SK-N-SH treated with all-trans-retinoic acid at 6 μM for 48 hours (cell line): Measurements from ENCODE around the gene NXPH1.

Experiments used
- ATAC-seq: fragments of 200-7000 bp; cut with Tn5 transposase; 3 replicates; pipeline ENCODE4 v1.9.1; 2020; ENCODE audit warnings: mild to moderate bottlenecking, moderate library complexity
- ARNTL ChIP-seq: fragments of 450-650 bp; formaldehyde crosslinking; IDR thresholded peaks from 2 replicates; pipeline ENCODE4 v1.5.0; 2020; ENCODE audit warnings: low read depth, mild to moderate bottlenecking, moderate library complexity, borderline replicate concordance
- BACH2 ChIP-seq: fragments of 250-450 bp; sonication (Bioruptor Pico); IDR thresholded peaks from 2 replicates; pipeline ENCODE4 v1.9.0; 2021; ENCODE audit warnings: mild to moderate bottlenecking, borderline replicate concordance
- CSDC2 ChIP-seq: fragments of 250-450 bp; sonication (Bioruptor Pico); IDR thresholded peaks from 2 replicates; pipeline ENCODE4 v1.5.0; 2020; ENCODE audit warnings: mild to moderate bottlenecking, moderate library complexity
- ESRRG ChIP-seq: fragments of 250-450 bp; sonication (Bioruptor Pico); IDR thresholded peaks from 2 replicates; pipeline ENCODE4 v1.6.1; 2021; ENCODE audit warnings: mild to moderate bottlenecking
- GLIS3 ChIP-seq: fragments of 250-450 bp; sonication (Bioruptor Pico); IDR thresholded peaks from 2 replicates; pipeline ENCODE4 v1.5.0; 2020; ENCODE audit warnings: mild to moderate bottlenecking, moderate library complexity
- ISL1 ChIP-seq: fragments of 250-450 bp; sonication (Bioruptor Pico); IDR thresholded peaks from 2 replicates; pipeline ENCODE4 v2.1.2; 2022; ENCODE audit warnings: mild to moderate bottlenecking, moderate library complexity
- OSR1 ChIP-seq: fragments of 250-450 bp; sonication (Bioruptor Pico); IDR thresholded peaks from 2 replicates; pipeline ENCODE4 v1.8.0; 2022; ENCODE audit warnings: moderate library complexity, mild to moderate bottlenecking, inconsistent platforms
- RARB ChIP-seq: fragments of 250-450 bp; sonication (Bioruptor Pico); IDR thresholded peaks from 2 replicates; pipeline ENCODE4 v1.8.0; 2021; ENCODE audit warnings: mild to moderate bottlenecking, moderate library complexity
- SNAI2 ChIP-seq: fragments of 250-450 bp; sonication (Bioruptor Pico); IDR thresholded peaks from 2 replicates; pipeline ENCODE4 v1.5.0; 2020; ENCODE audit warnings: mild to moderate bottlenecking, moderate library complexity
- TCF4 ChIP-seq: fragments of 250-450 bp; sonication (Bioruptor Pico); IDR thresholded peaks from 2 replicates; pipeline ENCODE4 v1.8.0; 2021; ENCODE audit warnings: mild to moderate bottlenecking, moderate library complexity, borderline replicate concordance
- TOX ChIP-seq: fragments of 250-450 bp; sonication (Bioruptor Pico); IDR thresholded peaks from 2 replicates; pipeline ENCODE4 v1.8.0; 2021; ENCODE audit warnings: mild to moderate bottlenecking, moderate library complexity, borderline replicate concordance
- ZC3H10 ChIP-seq: fragments of 250-450 bp; sonication (Bioruptor Pico); IDR thresholded peaks from 2 replicates; pipeline ENCODE4 v1.5.1; 2021; ENCODE audit warnings: mild to moderate bottlenecking, moderate library complexity
- ZFP3 ChIP-seq: fragments of 250-450 bp; sonication (Bioruptor Pico); IDR thresholded peaks from 2 replicates; pipeline ENCODE4 v1.5.0; 2020; ENCODE audit warnings: mild to moderate bottlenecking, moderate library complexity
- ZFP30 ChIP-seq: fragments of 450-650 bp; formaldehyde crosslinking; IDR thresholded peaks from 2 replicates; pipeline ENCODE4 v1.5.0; 2022; ENCODE audit warnings: mild to moderate bottlenecking, moderate library complexity
- ZNF565 ChIP-seq: fragments of 450-650 bp; formaldehyde crosslinking; conservative IDR thresholded peaks from 2 replicates; pipeline ENCODE4 v1.5.0; 2020; ENCODE audit warnings: low read depth, mild to moderate bottlenecking, moderate library complexity
- ZNF70 ChIP-seq: fragments of 450-650 bp; formaldehyde crosslinking; IDR thresholded peaks from 2 replicates; pipeline ENCODE4 v1.5.0; 2020; ENCODE audit warnings: mild to moderate bottlenecking, moderate library complexity
- ZNF8 ChIP-seq: fragments of 450-650 bp; formaldehyde crosslinking; IDR thresholded peaks from 2 replicates; pipeline ENCODE4 v1.5.0; 2020; ENCODE audit warnings: mild to moderate bottlenecking, moderate library complexity
- TF ChIP-seq, protein P1 (sequence below): fragments of 250-450 bp; sonication (Bioruptor Pico); IDR thresholded peaks from 2 replicates; pipeline ENCODE4 v1.5.1; 2020; ENCODE audit warnings: low read depth, mild to moderate bottlenecking, moderate library complexity
- TF ChIP-seq, protein P2 (sequence below): fragments of 250-450 bp; sonication (Bioruptor Pico); IDR thresholded peaks from 2 replicates; pipeline ENCODE4 v1.5.1; 2021; ENCODE audit warnings: mild to moderate bottlenecking, moderate library complexity
- TF ChIP-seq, protein P3 (sequence below): fragments of 250-450 bp; sonication (Bioruptor Pico); IDR thresholded peaks from 2 replicates; pipeline ENCODE4 v1.8.0; 2021; ENCODE audit warnings: low read depth, mild to moderate bottlenecking, moderate library complexity, borderline replicate concordance
- TF ChIP-seq, protein P4 (sequence below): fragments of 250-450 bp; sonication (Bioruptor Pico); IDR thresholded peaks from 2 replicates; pipeline ENCODE4 v1.5.0; 2020; ENCODE audit warnings: mild to moderate bottlenecking, moderate library complexity
- TF ChIP-seq, protein P5 (sequence below): fragments of 250-450 bp; sonication (Bioruptor Pico); IDR thresholded peaks from 2 replicates; pipeline ENCODE4 v1.8.0; 2020; ENCODE audit warnings: mild to moderate bottlenecking, moderate library complexity, borderline replicate concordance

Gene NXPH1

DNA sequence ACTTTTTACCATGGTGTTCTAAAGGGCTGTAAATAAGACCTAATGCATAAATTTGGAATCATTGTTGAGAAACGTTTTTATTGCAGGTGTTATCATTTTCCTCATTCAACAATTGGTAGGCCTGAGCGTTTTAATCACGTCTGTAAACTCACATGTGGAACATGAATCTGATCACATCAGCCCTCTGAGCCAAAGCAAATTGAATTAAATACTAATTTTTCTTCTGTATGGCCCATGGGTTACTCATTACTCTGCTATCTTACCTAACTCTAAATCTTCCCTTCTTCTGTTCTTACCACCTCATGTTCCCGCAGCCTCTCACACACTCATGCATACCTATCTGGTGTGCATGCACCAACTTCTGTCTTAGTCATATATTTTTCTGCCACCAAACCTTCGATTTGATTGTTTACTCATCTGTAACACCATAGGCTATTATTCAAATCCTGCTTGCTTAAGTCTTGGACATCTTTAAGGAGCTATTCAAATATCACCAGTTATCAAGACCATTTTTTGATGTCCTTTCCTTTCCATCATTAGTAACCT is 82.3 kb downstream of the NXPH1 start:
- ATAC-seq = no peak
- TF ChIP-seq, protein P1, sequence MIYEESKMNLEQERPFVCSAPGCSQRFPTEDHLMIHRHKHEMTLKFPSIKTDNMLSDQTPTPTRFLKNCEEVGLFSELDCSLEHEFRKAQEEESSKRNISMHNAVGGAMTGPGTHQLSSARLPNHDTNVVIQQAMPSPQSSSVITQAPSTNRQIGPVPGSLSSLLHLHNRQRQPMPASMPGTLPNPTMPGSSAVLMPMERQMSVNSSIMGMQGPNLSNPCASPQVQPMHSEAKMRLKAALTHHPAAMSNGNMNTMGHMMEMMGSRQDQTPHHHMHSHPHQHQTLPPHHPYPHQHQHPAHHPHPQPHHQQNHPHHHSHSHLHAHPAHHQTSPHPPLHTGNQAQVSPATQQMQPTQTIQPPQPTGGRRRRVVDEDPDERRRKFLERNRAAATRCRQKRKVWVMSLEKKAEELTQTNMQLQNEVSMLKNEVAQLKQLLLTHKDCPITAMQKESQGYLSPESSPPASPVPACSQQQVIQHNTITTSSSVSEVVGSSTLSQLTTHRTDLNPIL = no peak
- TF ChIP-seq, protein P2, sequence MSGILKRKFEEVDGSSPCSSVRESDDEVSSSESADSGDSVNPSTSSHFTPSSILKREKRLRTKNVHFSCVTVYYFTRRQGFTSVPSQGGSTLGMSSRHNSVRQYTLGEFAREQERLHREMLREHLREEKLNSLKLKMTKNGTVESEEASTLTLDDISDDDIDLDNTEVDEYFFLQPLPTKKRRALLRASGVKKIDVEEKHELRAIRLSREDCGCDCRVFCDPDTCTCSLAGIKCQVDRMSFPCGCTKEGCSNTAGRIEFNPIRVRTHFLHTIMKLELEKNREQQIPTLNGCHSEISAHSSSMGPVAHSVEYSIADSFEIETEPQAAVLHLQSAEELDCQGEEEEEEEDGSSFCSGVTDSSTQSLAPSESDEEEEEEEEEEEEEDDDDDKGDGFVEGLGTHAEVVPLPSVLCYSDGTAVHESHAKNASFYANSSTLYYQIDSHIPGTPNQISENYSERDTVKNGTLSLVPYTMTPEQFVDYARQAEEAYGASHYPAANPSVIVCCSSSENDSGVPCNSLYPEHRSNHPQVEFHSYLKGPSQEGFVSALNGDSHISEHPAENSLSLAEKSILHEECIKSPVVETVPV (CRISPR knock-in tag) = no peak
- TF ChIP-seq RARB (CRISPR knock-in tag) = no peak
- TF ChIP-seq ZFP3 (CRISPR knock-in tag) = no peak
- no peak for TF ChIP-seq TCF4
- TF ChIP-seq SNAI2 = no peak
- TF ChIP-seq ZC3H10 (CRISPR knock-in tag) = no peak
- no peak for TF ChIP-seq OSR1 (CRISPR knock-in tag)
- TF ChIP-seq TOX = no peak
- TF ChIP-seq ZNF565 (CRISPR knock-in tag) = no peak
- TF ChIP-seq ARNTL = no peak

DNA sequence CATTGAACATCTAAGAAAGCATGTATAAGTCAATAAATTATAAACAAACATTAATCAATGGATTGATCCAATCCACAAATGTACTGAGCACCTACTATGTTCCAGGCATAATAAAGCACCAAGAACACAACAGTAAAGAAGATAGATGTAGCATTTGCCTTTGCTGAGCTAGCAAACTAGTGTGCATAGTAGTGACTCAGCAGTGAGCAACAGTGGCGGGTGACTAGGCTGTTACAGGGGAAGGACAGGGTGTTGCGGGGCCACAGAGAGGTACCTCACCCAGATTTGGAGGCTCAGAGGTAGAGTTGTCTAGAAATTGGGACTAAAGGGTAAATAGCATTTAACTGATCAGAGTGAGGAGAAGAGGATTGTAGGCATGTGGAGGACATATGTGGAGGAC is 83.6 kb downstream of the NXPH1 start:
- no peak for TF ChIP-seq TOX
- no peak for ATAC-seq

DNA sequence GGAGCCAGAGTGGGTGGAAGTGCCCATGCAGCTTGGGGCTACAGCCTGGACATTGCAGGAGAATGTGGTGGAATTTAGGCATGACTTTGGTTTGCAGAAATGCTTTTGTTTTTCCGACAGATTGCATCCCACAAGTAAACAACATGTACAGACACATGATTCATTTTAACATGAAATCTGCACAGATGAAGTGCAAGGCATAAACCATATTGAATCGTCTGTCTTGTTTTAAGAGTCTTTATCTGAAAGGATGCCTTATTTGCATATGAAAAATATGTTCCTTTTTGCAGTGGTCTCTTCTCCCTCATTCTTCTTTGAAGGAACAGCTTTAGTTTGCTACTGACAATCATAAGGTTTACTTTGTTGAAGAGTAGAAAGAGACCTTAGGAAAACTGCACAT is 94.9 kb downstream of the NXPH1 start:
- no peak for ATAC-seq
- TF ChIP-seq ESRRG (CRISPR knock-in tag) = no peak

DNA sequence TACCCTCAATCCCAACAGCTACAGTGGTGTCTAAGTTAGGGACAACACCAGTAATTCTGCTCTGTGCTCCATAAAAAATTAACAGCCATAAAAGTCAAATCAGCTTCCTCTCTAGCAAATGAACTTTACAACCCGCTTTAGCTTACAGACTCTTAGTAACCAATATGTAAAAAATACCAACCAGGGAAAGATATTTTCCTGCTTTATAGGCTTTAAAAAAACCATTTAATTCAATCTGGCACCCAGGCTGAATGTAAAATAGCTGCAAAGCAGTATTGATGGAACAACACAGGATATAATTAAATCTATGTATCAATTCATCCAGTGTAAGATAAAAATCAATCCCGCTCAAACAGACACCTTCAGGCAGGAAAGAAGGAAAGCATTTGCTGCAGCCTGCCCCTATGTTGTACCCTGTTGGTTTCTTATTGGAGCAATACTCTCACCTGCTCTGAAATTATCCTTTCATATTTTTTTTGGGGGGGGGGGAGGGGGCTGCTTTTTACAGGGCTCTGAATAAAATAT is 98.6 kb downstream of the NXPH1 start:
- TF ChIP-seq ZFP3 (CRISPR knock-in tag) (no peak), CSDC2 (CRISPR knock-in tag) (no peak), ZC3H10 (CRISPR knock-in tag) (no peak), BACH2 (CRISPR knock-in tag) (no peak), ZNF8 (CRISPR knock-in tag) (no peak), ISL1 (no peak), RARB (CRISPR knock-in tag) (no peak), ESRRG (CRISPR knock-in tag) (no peak), TOX (no peak), OSR1 (CRISPR knock-in tag) (no peak), ZNF70 (CRISPR knock-in tag) (no peak), TCF4 (no peak), ZNF565 (CRISPR knock-in tag) (no peak), ZFP30 (CRISPR knock-in tag) (no peak), GLIS3 (CRISPR knock-in tag) (no peak)
- TF ChIP-seq, protein P2 (CRISPR knock-in tag) = no peak
- TF ChIP-seq, protein P3, sequence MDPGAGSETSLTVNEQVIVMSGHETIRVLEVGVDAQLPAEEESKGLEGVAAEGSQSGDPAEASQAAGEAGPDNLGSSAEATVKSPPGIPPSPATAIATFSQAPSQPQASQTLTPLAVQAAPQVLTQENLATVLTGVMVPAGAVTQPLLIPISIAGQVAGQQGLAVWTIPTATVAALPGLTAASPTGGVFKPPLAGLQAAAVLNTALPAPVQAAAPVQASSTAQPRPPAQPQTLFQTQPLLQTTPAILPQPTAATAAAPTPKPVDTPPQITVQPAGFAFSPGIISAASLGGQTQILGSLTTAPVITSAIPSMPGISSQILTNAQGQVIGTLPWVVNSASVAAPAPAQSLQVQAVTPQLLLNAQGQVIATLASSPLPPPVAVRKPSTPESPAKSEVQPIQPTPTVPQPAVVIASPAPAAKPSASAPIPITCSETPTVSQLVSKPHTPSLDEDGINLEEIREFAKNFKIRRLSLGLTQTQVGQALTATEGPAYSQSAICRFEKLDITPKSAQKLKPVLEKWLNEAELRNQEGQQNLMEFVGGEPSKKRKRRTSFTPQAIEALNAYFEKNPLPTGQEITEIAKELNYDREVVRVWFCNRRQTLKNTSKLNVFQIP (CRISPR knock-in tag) = no peak
- TF ChIP-seq, protein P4, sequence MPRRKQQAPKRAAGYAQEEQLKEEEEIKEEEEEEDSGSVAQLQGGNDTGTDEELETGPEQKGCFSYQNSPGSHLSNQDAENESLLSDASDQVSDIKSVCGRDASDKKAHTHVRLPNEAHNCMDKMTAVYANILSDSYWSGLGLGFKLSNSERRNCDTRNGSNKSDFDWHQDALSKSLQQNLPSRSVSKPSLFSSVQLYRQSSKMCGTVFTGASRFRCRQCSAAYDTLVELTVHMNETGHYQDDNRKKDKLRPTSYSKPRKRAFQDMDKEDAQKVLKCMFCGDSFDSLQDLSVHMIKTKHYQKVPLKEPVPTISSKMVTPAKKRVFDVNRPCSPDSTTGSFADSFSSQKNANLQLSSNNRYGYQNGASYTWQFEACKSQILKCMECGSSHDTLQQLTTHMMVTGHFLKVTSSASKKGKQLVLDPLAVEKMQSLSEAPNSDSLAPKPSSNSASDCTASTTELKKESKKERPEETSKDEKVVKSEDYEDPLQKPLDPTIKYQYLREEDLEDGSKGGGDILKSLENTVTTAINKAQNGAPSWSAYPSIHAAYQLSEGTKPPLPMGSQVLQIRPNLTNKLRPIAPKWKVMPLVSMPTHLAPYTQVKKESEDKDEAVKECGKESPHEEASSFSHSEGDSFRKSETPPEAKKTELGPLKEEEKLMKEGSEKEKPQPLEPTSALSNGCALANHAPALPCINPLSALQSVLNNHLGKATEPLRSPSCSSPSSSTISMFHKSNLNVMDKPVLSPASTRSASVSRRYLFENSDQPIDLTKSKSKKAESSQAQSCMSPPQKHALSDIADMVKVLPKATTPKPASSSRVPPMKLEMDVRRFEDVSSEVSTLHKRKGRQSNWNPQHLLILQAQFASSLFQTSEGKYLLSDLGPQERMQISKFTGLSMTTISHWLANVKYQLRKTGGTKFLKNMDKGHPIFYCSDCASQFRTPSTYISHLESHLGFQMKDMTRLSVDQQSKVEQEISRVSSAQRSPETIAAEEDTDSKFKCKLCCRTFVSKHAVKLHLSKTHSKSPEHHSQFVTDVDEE (CRISPR knock-in tag) = no peak
- TF ChIP-seq, protein P1 = no peak
- TF ChIP-seq, protein P5, sequence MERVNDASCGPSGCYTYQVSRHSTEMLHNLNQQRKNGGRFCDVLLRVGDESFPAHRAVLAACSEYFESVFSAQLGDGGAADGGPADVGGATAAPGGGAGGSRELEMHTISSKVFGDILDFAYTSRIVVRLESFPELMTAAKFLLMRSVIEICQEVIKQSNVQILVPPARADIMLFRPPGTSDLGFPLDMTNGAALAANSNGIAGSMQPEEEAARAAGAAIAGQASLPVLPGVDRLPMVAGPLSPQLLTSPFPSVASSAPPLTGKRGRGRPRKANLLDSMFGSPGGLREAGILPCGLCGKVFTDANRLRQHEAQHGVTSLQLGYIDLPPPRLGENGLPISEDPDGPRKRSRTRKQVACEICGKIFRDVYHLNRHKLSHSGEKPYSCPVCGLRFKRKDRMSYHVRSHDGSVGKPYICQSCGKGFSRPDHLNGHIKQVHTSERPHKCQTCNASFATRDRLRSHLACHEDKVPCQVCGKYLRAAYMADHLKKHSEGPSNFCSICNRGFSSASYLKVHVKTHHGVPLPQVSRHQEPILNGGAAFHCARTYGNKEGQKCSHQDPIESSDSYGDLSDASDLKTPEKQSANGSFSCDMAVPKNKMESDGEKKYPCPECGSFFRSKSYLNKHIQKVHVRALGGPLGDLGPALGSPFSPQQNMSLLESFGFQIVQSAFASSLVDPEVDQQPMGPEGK (CRISPR knock-in tag) = no peak
- no peak for ATAC-seq
